HG03378 (cell line): Measurements from ENCODE around the gene TFDP1.

Experiments
- ATAC-seq: cut with Tn5 transposase; IDR thresholded peaks from one replicate; pipeline ENCODE4 v1.9.1; 2021; ENCODE audit warnings: mild to moderate bottlenecking, moderate library complexity; ENCODE audit not compliant: unreplicated experiment

TFDP1 gene

DNA sequence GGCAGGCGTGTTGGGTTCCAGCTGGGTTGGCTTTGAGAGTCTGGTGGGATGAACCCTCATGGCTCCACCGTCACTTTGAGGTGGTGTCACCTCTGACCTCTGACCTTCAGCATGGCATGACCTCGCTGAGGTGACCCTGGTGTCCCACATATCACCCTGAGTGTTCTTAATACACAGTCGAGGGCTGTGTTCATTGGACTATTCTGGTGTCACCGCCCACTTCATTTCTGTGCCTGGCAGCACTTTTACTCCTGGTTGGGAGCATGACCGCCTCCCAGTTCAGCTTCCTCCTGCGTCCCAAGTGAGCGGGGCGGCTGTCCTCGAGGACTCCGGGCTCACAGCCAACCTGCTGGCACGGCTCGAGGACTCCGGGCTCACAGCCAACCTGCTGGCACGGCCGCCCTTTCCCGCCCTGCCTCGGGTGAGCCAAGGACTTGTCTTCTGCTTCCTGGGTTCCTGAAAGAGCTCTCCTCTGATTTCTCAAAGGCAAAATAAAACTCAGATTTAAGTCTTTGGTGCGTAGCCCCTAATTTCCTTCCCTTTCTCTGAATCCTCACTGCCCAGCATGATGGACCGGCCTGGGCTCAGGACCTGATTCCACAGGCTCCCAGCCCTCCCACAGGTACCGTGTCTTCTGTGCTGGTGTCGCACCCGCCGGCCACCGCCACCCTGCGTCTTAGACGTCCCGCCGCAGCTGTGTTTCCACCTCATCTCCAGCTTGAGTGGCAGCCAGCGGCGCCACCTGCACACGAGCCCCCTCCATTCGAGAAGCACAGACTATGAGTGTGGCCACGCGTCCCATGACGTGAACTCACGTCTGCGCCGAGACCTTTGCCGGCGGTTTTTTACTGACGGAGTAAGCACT lies 63.0 kb downstream of the TFDP1 start:
- ATAC-seq = no peak

- ATAC-seq = no peak
These were observed 63.7 kb downstream of the TFDP1 start for GRCh38 chr13:113648216-113648610.

DNA sequence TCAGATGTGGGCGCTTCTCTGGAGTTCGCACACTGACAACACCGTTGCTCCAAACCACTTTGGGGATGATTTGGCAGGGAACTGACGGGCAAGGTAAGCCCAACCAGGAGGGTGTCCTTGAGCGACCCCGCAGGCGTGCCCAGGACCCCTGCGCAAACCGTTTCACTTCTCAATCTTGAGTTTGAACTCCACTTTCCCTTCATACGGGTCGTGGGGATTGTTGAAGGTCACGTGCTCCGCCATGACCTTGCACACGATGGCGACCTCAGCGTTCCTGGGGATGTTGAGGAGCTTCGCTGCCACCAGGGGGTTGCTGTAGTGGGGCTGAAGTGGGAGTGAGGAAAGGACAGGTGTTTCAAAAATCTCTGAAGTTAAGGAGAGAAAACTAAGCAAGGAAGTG lies 64.7 kb downstream of the TFDP1 start:
- ATAC-seq = no peak

GRCh38 chr13:113650275-113650674 lies 65.7 kb downstream of the TFDP1 start:
- ATAC-seq = no peak

GRCh38 chr13:113650731-113651148 lies 66.2 kb downstream of the TFDP1 start:
- ATAC-seq = no peak

DNA sequence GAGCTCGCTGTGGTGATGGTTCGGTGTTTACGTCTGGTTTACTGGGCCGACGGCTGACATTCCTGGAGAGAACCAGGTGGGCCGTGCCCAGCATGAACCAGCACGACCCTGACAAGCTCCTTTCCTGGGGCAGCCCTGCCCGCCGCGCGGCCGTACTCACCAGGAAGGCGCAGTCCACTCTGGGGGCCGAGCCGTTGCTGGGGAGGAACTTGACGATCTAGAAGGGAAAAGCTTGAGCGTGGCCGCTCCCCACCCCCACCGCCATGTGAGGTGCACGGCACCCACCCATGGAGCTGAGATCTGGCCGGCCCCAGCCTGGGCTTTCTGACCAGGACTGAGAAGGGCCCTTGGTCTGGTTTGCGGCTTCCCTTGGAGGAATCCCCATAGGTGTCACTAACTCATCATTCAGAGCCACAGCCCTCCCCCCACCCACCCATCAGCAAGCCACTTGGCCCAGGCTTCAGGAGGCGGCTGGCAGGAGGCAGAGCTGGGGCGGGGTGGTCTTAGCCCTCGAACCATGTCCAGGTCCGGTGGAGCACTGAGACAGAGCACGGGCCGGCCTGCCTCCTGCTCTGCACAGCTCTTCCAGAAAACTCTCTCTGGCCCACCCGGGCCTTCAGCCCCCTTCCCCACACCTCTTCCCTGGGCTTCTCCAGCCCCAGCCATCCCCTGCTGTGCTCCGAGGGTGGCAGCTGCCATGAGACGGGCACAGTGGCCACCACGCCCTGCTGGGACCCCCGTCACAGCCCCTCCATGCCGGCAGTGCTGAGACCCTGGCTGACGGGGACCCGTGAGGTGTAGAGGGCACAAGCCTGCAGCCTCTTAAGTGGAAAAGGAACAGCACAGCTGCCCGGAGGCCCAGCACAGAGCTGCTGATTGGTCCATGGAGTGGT lies 67.2 kb downstream of the TFDP1 start:
- ATAC-seq = no peak

GRCh38 chr13:113652404-113653263 lies 68.1 kb downstream of the TFDP1 start:
- no peak for ATAC-seq

GRCh38 chr13:113653264-113654174 lies 69.0 kb downstream of the TFDP1 start:
- ATAC-seq = no peak

DNA sequence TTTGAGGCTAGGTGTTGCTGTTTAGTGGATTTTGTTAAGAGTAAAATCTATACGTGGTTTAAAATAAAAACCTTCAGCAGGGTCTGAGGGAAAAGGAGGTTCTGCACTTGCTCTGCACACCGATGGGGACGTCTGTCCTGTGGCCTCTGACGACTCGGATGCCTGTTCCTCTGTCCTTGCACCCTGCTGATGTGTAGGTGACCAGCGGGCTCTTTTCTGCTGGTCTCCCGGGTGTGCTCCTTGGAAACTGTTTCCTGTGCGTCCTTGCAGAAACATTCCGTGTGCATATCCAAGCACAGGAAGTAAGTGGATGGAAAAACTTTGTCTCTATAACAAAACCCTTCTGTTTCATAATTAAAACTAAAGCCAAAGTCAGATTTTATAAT lies 69.6 kb downstream of the TFDP1 start:
- no peak for ATAC-seq

GRCh38 chr13:113654591-113655345 lies 70.2 kb downstream of the TFDP1 start:
- ATAC-seq = no peak

DNA sequence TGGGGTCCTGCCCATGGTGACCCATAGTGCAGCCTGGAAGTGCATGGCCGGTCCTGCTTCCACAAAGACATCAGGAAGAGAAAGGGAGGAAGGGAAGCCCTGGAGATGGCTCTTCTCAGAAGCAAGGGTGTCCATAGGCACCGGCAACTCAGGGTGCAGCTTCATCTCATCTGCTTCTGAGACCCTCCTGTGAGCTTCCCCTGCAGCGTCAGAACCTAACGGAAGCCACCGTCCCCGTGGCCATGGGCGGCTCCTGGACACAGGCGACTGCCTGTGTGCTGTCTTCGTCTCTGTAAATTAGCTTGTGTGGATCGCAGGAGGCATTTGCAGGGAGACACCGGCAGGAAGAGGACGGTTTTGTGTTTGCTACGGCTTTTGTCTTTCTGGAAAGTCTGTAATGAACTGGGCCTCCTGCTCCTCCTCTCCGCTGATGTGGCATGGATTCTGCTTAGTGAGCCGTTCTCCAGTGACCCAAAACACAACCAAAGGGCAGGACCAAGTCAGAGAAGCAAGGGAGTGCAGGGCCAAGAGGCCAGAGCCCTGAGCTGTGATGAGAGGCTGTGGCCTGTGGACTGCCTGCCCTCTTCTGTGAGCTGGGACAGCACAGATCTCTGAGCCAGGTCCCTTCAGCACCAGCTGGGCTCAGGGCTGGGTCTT lies 70.9 kb downstream of the TFDP1 start:
- no peak for ATAC-seq

- ATAC-seq = no peak
These were observed 71.5 kb downstream of the TFDP1 start for GRCh38 chr13:113656003-113656588.

- ATAC-seq = no peak
These were observed 72.5 kb downstream of the TFDP1 start for GRCh38 chr13:113656831-113657671.

DNA sequence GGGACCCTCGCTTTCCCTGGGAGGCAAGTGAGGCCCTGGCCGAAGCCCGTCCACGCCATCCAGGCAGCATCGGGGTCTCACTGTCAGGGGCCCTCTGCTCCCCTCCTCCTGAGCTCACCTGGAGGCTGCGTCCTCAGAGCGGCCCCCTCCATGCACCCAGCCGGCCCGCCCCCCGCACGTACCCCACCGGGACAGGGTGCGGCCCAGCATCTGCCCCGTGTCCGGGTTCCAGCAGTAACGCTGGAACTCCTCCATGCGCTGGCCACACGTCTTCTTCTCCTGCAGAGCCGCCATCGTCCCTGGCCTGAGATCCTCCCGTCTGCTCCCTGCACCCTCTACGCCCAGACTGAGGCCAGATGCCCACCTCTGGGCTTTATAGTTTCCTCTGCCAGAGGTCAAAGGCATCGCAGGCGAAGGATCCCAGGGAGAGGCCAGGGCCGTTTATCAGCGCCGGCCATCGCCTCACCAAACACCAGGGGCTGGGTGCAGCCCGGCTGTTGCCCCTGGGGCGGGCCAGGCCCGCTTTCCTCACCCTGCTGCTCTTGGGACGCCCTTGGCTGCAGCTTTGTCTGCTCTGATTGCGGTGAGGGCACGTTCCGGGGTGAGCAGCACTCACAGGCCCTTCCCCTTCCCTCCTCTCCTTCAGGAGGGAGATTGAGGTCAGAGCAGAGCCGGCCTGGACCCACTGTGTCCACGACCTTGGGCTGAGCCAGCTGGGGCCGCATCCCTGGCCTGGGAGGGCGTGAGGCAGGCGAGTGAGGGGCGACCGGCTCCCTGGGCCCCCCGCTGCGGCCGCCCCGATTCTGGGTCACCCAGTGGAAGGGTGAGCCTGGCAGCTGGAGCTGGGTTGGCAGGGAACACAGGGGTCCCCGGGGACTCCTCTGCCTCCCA lies 73.5 kb downstream of the TFDP1 start, which contains the start of gene ATP4B:
ATP4B (minus strand) TSS at position 348 of the 891 bp plus-strand sequence; CDS start at position 294, 54 bp downstream.
- ATAC-seq = no peak

DNA sequence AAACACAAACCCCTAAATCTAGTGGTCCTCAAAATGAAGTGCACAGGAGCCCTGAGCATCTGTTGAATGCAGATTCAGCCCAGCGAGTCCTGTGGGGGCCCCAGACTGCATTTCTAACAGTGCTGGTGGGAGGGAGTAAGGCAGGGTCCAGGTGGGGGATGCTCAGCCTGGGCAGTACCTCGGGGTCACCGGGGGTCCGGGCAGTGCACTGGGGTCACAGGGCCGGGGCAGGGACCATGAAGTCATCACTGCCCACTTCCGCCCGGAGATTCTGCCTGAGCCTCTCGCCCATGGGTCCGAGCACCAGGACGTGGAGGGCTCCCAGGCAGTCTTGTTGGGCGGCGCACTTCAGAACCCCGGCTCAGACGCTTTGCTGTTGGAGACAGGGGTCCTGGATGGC lies 74.3 kb downstream of the TFDP1 start:
- no peak for ATAC-seq

DNA sequence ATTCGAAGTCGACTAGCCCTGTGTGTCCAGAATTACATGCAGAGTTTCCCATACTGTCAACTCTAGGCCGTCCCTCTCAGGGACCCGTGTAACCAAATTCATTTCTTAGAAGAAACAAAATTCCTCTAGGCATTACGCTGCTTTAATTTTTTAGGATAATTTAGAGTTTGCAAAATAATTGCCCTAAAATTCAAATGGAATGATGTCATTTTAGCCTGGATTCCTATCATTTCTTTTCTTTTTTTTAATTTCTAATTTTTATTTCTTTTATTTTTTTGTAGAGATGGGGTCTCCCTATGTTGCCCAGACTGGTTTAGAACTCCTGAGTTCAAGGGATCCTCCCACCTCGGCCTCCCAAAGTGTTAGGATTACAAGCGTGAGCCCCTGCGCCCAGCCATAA lies 74.8 kb downstream of the TFDP1 start:
- ATAC-seq = no peak
